HCT116 (cell line): ENCODE results near the gene MMGT1.

Source experiments
- CEBPB ChIP-seq: IDR thresholded peaks from 2 replicates; pipeline ENCODE4 v1.6.1; 2012; ENCODE audit warnings: low read depth
- ELF1 ChIP-seq: IDR thresholded peaks from 2 replicates; pipeline ENCODE4 v1.6.1; 2012; ENCODE audit warnings: low read depth, borderline replicate concordance
- EZH2 ChIP-seq: fragments of 200-600 bp; sonication (generic); IDR thresholded peaks from 2 replicates; pipeline ENCODE4 v1.6.1; 2017; ENCODE audit warnings: antibody characterized with exemption, mixed run types
- EZH2phosphoT487 ChIP-seq: fragments of 200-600 bp; IDR thresholded peaks from 2 replicates; pipeline ENCODE4 v1.6.1; 2018; ENCODE audit warnings: antibody characterized with exemption, borderline replicate concordance
- FOSL1 ChIP-seq: IDR thresholded peaks from 2 replicates; pipeline ENCODE4 v1.6.1; 2012; ENCODE audit warnings: low read depth
- POLR2A ChIP-seq: IDR thresholded peaks from 2 replicates; pipeline ENCODE4 v1.7.0; 2011; ENCODE audit warnings: borderline replicate concordance; ENCODE audit not compliant: insufficient read depth, insufficient read length; ENCODE audit errors: extremely low read depth
- POLR2AphosphoS5 ChIP-seq: IDR thresholded peaks from 2 replicates; pipeline ENCODE4 v1.6.1; 2011; ENCODE audit warnings: mild to moderate bottlenecking, low read depth, low read length, moderate library complexity
- RAD21 ChIP-seq: IDR thresholded peaks from 2 replicates; pipeline ENCODE4 v1.6.1; 2012; ENCODE audit warnings: low read depth, mild to moderate bottlenecking
- REST ChIP-seq: IDR thresholded peaks from 2 replicates; pipeline ENCODE4 v1.6.1; 2012; ENCODE audit warnings: low read depth
- SIN3A ChIP-seq: IDR thresholded peaks from 2 replicates; pipeline ENCODE4 v1.6.1; 2012; ENCODE audit warnings: low read depth
- ZFX ChIP-seq: fragments of 450-650 bp; IDR thresholded peaks from 2 replicates; pipeline ENCODE4 v1.6.1; 2017
- ZNF274 ChIP-seq: fragments of 200-500 bp; sonication (Bioruptor generic); IDR thresholded peaks from 2 replicates; pipeline ENCODE4 v1.6.1; 2014; ENCODE audit warnings: mild to moderate bottlenecking, low read depth, low read length, inconsistent platforms
- TF ChIP-seq, protein P1 (sequence below), 3 experiments: fragments of 200-600 bp in 1 of 3; sonication (generic) in 1 of 3; IDR thresholded peaks in 2 of 3; conservative IDR thresholded peaks in 1 of 3; 2 replicates each; pipeline ENCODE4 v1.5.1; 2012 to 2017; ENCODE audit warnings: low read depth in 2 of 3, low read length in 2 of 3, antibody characterized with exemption in 1 of 3, borderline replicate concordance in 1 of 3, control low read depth in 1 of 3, mild to moderate bottlenecking in 1 of 3, mixed read lengths in 1 of 3, mixed run types in 1 of 3, moderate library complexity in 1 of 3; ENCODE audit not compliant: insufficient read depth in 1 of 3

DNA sequence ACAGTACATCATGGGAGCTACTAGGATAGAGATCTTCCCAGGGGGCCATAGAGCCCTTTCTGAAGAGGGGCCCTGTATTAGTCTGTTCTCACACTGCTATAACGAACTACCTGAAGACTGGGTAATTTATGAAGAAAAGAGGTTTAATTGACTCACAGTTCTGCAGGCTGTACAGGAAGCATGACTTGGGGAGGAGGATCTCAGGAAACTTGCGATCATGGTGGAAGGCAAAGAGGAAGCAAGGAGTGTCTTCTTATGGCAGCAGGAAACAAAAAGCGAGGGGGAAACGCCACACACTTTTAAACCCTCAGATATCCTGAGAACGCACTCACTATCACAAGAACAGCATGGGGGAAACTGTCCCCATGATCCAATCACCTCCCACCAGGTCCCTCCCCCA is 7.2 kb upstream of the MMGT1 start:
- TF ChIP-seq POLR2A, result no peak
- TF ChIP-seq, protein P1, sequence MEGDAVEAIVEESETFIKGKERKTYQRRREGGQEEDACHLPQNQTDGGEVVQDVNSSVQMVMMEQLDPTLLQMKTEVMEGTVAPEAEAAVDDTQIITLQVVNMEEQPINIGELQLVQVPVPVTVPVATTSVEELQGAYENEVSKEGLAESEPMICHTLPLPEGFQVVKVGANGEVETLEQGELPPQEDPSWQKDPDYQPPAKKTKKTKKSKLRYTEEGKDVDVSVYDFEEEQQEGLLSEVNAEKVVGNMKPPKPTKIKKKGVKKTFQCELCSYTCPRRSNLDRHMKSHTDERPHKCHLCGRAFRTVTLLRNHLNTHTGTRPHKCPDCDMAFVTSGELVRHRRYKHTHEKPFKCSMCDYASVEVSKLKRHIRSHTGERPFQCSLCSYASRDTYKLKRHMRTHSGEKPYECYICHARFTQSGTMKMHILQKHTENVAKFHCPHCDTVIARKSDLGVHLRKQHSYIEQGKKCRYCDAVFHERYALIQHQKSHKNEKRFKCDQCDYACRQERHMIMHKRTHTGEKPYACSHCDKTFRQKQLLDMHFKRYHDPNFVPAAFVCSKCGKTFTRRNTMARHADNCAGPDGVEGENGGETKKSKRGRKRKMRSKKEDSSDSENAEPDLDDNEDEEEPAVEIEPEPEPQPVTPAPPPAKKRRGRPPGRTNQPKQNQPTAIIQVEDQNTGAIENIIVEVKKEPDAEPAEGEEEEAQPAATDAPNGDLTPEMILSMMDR (IDR thresholded peaks at IDR 0.05 in 2 of 3, conservative IDR thresholded peaks at IDR 0.05 in 1 of 3; ENCODE audit: borderline replicate concordance in 1 of 3, insufficient read depth in 1 of 3, low read depth in 2 of 3, low read length in 2 of 3), result no peak
- TF ChIP-seq CEBPB, result no peak
- no peak for TF ChIP-seq POLR2AphosphoS5
- no peak for TF ChIP-seq EZH2
- TF ChIP-seq ELF1, result no peak
- no peak for TF ChIP-seq REST
- TF ChIP-seq SIN3A, result no peak
- no peak for TF ChIP-seq ZFX
- TF ChIP-seq RAD21, result no peak
- TF ChIP-seq EZH2phosphoT487, result no peak
- no peak for TF ChIP-seq ZNF274
- TF ChIP-seq FOSL1, result no peak
